NCI-H2081 (cell line): ENCODE results near the gene SLC6A9.

ENCODE experiments used
- DNase-seq, 2 experiments: peaks; one replicate each; lab custom pipeline; 2025; lab: John Stamatoyannopoulos, UW

SLC6A9 gene

GRCh38 chr1:43969746-43970466 lies 61.4 kb downstream of the SLC6A9 start, which contains the start of gene DPH2:
Gene DPH2, plus strand, starts transcription at chr1:43970010. Its CDS starts 166 bp downstream, at chr1:43970176.
- peak; percentile 99 to 100 for DNase-seq

- DNase-seq = no peak
These were observed 61.9 kb downstream of the SLC6A9 start for GRCh38 chr1:43969416-43969745.

GRCh38 chr1:43968348-43968948 lies 62.8 kb downstream of the SLC6A9 start:
- DNase-seq = no peak

- no peak for DNase-seq
These were observed 65.9 kb downstream of the SLC6A9 start for GRCh38 chr1:43965316-43965715.

GRCh38 chr1:43963890-43964289 lies 67.4 kb downstream of the SLC6A9 start:
- DNase-seq = no peak

- DNase-seq = no peak
These were observed 68.3 kb downstream of the SLC6A9 start for GRCh38 chr1:43963006-43963405.

- DNase-seq = no peak
These were observed 68.9 kb downstream of the SLC6A9 start for GRCh38 chr1:43962324-43962723.

GRCh38 chr1:43961692-43962091 lies 69.6 kb downstream of the SLC6A9 start:
- DNase-seq = no peak

GRCh38 chr1:43960798-43961197 lies 70.5 kb downstream of the SLC6A9 start:
- DNase-seq = no peak

GRCh38 chr1:43958351-43959255 lies 72.7 kb downstream of the SLC6A9 start:
- no peak for DNase-seq

GRCh38 chr1:43957407-43958040 lies 73.7 kb downstream of the SLC6A9 start:
- no peak for DNase-seq

- DNase-seq = no peak
These were observed 75.0 kb downstream of the SLC6A9 start for GRCh38 chr1:43956234-43956633.

- no peak for DNase-seq
These were observed 77.2 kb downstream of the SLC6A9 start for GRCh38 chr1:43954036-43954435.

- no peak for DNase-seq
These were observed 77.9 kb downstream of the SLC6A9 start for GRCh38 chr1:43953361-43953760.

- peak in 1 of 2 experiments; percentile 36 for DNase-seq
These were observed 78.4 kb downstream of the SLC6A9 start for GRCh38 chr1:43952731-43953346.

- no peak for DNase-seq
These were observed 80.0 kb downstream of the SLC6A9 start for GRCh38 chr1:43951021-43951985.

GRCh38 chr1:43949678-43950077 lies 81.6 kb downstream of the SLC6A9 start:
- DNase-seq = no peak

- DNase-seq = peak in 1 of 2 experiments; percentile 24
These were observed 83.3 kb downstream of the SLC6A9 start for GRCh38 chr1:43947874-43948437.

- DNase-seq = no peak
These were observed 84.0 kb downstream of the SLC6A9 start for GRCh38 chr1:43947061-43947873.
